SU-DHL-6 (cell line): ENCODE results near the gene SUSD2.

ENCODE experiments used
- CTCF ChIP-seq: fragments of 200-600 bp; sonication (generic); IDR thresholded peaks from one replicate; pipeline ENCODE4 v1.5.1; 2017; ENCODE audit warnings: antibody characterized with exemption, mild to moderate bottlenecking, low read length, moderate library complexity; ENCODE audit not compliant: insufficient read depth, poor library complexity, severe bottlenecking
- EZH2phosphoT487 ChIP-seq: fragments of 200-600 bp; sonication (generic), shearing (Covaris generic); conservative IDR thresholded peaks from 2 replicates; pipeline ENCODE4 v1.6.1; 2018; ENCODE audit warnings: mild to moderate bottlenecking, antibody characterized with exemption, low read length, moderate library complexity, mixed read lengths

- no peak for TF ChIP-seq CTCF
- TF ChIP-seq EZH2phosphoT487 = no peak
Observed at GRCh38 chr22:24232725-24233124, 51.4 kb downstream of the SUSD2 start.
